GM12872 (cell line): ENCODE results near the gene CPNE4.

Source experiments
- CTCF ChIP-seq: IDR thresholded peaks from 3 replicates; pipeline ENCODE4 v1.5.1; 2011; ENCODE audit warnings: low read depth, mild to moderate bottlenecking, low read length, moderate library complexity; ENCODE audit not compliant: insufficient read depth

Gene CPNE4

GRCh38 chr3:131756405-131756804, 278.4 kb downstream of the CPNE4 start:
- no peak for TF ChIP-seq CTCF

- TF ChIP-seq CTCF = no peak
These were observed 279.4 kb downstream of the CPNE4 start for GRCh38 chr3:131755380-131755779.

- TF ChIP-seq CTCF = no peak
These were observed 284.6 kb downstream of the CPNE4 start for GRCh38 chr3:131750256-131750655.

- no peak for TF ChIP-seq CTCF
These were observed 285.0 kb downstream of the CPNE4 start for GRCh38 chr3:131749826-131750225.

- TF ChIP-seq CTCF = no peak
These were observed 287.3 kb downstream of the CPNE4 start for GRCh38 chr3:131747466-131747865.

- TF ChIP-seq CTCF = no peak
These were observed 290.0 kb downstream of the CPNE4 start for GRCh38 chr3:131744765-131745164.

- TF ChIP-seq CTCF = no peak
These were observed 291.7 kb downstream of the CPNE4 start for GRCh38 chr3:131743126-131743525.

GRCh38 chr3:131739211-131739610, 295.6 kb downstream of the CPNE4 start:
- TF ChIP-seq CTCF = no peak
